GM23248 (cell line): ENCODE data around the gene ASIC5. TPM values are rescaled to one million over a fixed set of nuclear protein-coding genes. Genes with fewer than 3 reads are reported as not detected.

Source experiments
- DNase-seq: peaks from one replicate; pipeline ENCODE4 v3.0.0-alpha.2; 2015
- H2AFZ ChIP-seq: fragments of 200-600 bp; sonication (generic); 2 replicates; pipeline ENCODE4 v1.6.1; 2016; ENCODE audit warnings: antibody characterized with exemption
- H3F3A ChIP-seq: fragments of 200-600 bp; sonication (generic); 2 replicates; pipeline ENCODE4 v1.6.1; 2016; ENCODE audit warnings: mild to moderate bottlenecking, antibody characterized with exemption, mixed run types; ENCODE audit not compliant: insufficient read depth
- H3K27ac ChIP-seq: fragments of 200-600 bp; sonication (generic); 2 replicates; pipeline ENCODE4 v1.5.1; 2016; ENCODE audit warnings: mild to moderate bottlenecking
- H3K27me3 ChIP-seq: fragments of 200-600 bp; sonication (generic); replicated peaks from 2 replicates; pipeline ENCODE4 v1.6.1; 2016; ENCODE audit warnings: mild to moderate bottlenecking; ENCODE audit not compliant: insufficient read depth
- H3K36me3 ChIP-seq: fragments of 200-600 bp; sonication (generic); 2 replicates; pipeline ENCODE4 v1.6.1; 2016; ENCODE audit warnings: low read depth, mild to moderate bottlenecking
- H3K4me1 ChIP-seq: fragments of 200-600 bp; sonication (generic); 2 replicates; pipeline ENCODE4 v1.6.1; 2016; ENCODE audit warnings: mild to moderate bottlenecking; ENCODE audit not compliant: insufficient read depth
- H3K4me2 ChIP-seq: fragments of 200-600 bp; sonication (generic); one replicate; pipeline ENCODE4 v1.6.1; 2016; ENCODE audit warnings: mild to moderate bottlenecking; ENCODE audit not compliant: unreplicated experiment
- H3K4me3 ChIP-seq: fragments of 200-600 bp; sonication (generic); 2 replicates; pipeline ENCODE4 v1.5.1; 2016; ENCODE audit warnings: mild to moderate bottlenecking
- H3K79me2 ChIP-seq: fragments of 200-600 bp; sonication (generic); 2 replicates; pipeline ENCODE4 v1.6.1; 2016; ENCODE audit warnings: mild to moderate bottlenecking; ENCODE audit not compliant: insufficient read depth
- H3K9ac ChIP-seq: fragments of 200-600 bp; sonication (generic); 2 replicates; pipeline ENCODE4 v1.6.1; 2016; ENCODE audit warnings: mild to moderate bottlenecking
- H3K9me2 ChIP-seq: fragments of 200-600 bp; sonication (generic); 2 replicates; pipeline ENCODE4 v1.6.1; 2016; ENCODE audit warnings: mixed run types, mild to moderate bottlenecking, moderate library complexity; ENCODE audit not compliant: insufficient read depth
- H3K9me3 ChIP-seq: fragments of 200-600 bp; sonication (generic); one replicate; pipeline ENCODE4 v1.6.1; 2017; ENCODE audit warnings: low read depth
- H4K20me1 ChIP-seq: fragments of 200-600 bp; sonication (generic); 2 replicates; pipeline ENCODE4 v1.6.0; 2016; ENCODE audit not compliant: insufficient read depth
- EZH2 ChIP-seq: fragments of 200-600 bp; sonication (generic); IDR thresholded peaks from 2 replicates; pipeline ENCODE4 v1.6.1; 2018; ENCODE audit warnings: antibody characterized with exemption, mild to moderate bottlenecking; ENCODE audit not compliant: insufficient read depth, poor library complexity, severe bottlenecking
- EZH2phosphoT487 ChIP-seq: fragments of 200-600 bp; sonication (generic); IDR thresholded peaks from 2 replicates; pipeline ENCODE4 v1.6.1; 2018; ENCODE audit warnings: antibody characterized with exemption, moderate library complexity, mild to moderate bottlenecking, low read depth; ENCODE audit not compliant: insufficient read depth
- WGBS, 2 experiments: methylation state at CpG; one replicate each; pipeline ENCODE4 v1.1.6; 2015 to 2017; ENCODE audit warnings: low lambda C conversion rate in 2 of 2, low coverage in 1 of 2; ENCODE audit errors: missing lambda C conversion rate in 2 of 2; 5-methylcytosine and 5-hydroxymethylcytosine counted together
- in situ Hi-C: fragments of 300-500 bp; cut with MboI; formaldehyde crosslinking; loops from 2 replicates; pipeline ENCODE4 v1.15.0; 2020
- polyA plus RNA-seq: library from polyadenylated mRNA; unstranded; fragments of >200 nt; fragmentation: Nextera tagmentation; extraction: Ambion mirVana; gene quantifications from 2 replicates; pipeline ENCODE4 v1.2.1, GENCODE V29; 2016
- total RNA-seq: library from RNA; depleted of rRNA; stranded (reverse); fragments of >200 nt; shearing (Covaris generic); gene quantifications from 2 replicates; pipeline ENCODE4 v1.2.3, GENCODE V29; 2014; rRNA removed

Gene ASIC5
- not detected in 2 replicates for total RNA-seq
- polyA plus RNA-seq, result not detected in 2 replicates

- Histone ChIP-seq H4K20me1 (no peaks in the 10 kb centered on the region), H3K27ac (no peak within 1 kb of the TSS), H3K79me2 (no peaks in the 10 kb centered on the region), H3K27me3 (no peaks in the 10 kb centered on the region), H3K36me3 (no peaks in the 10 kb centered on the region), H3K9me3 (no peaks in the 10 kb centered on the region), H2AFZ (no peak within 1 kb of the TSS), H3K4me1 (no peaks in the 10 kb centered on the region), H3K9ac (no peak within 1 kb of the TSS), H3F3A (no peaks in the 10 kb centered on the region), H3K4me2 (no peak within 1 kb of the TSS), H3K4me3 (no peak within 1 kb of the TSS), H3K9me2 (no peaks in the 10 kb centered on the region)
- 0 to 2% methylated on average over 1 of the region's 1 CpG for WGBS, 2 experiments
- DNase-seq, result no peak
- TF ChIP-seq EZH2phosphoT487, result no peak
- no peak for TF ChIP-seq EZH2
- in situ Hi-C loops, result loop anchor here (25.0 kb wide), 1 partner anchor 104 kb away; the partner anchor contains the start of gene GUCY1B1
These were observed at the start of gene ASIC5 for GRCh38 chr4:155866177-155866576. TSS of gene ASIC5 (minus strand) at chr4:155866277. CDS start at chr4:155866226, 51 bp downstream.

- in situ Hi-C loops, result no loop called here
- TF ChIP-seq EZH2 (no peak), EZH2phosphoT487 (no peak)
These were observed 48.7 kb upstream of the ASIC5 start for GRCh38 chr4:155914782-155915181.

GRCh38 chr4:155911905-155912304 lies 45.8 kb upstream of the ASIC5 start:
- in situ Hi-C loops, result no loop called here
- Histone ChIP-seq H3K9me3 (no peaks in the 10 kb centered on the region), H3K4me3 (no peak overlapping the region), H3K27ac (no peak overlapping the region), H3K9me2 (no peaks in the 10 kb centered on the region), H3K36me3 (no peaks in the 10 kb centered on the region), H3F3A (no peaks in the 10 kb centered on the region), H3K27me3 (no peaks in the 10 kb centered on the region), H3K79me2 (no peaks in the 10 kb centered on the region), H3K9ac (no peak overlapping the region), H2AFZ (no peak overlapping the region), H4K20me1 (no peaks in the 10 kb centered on the region), H3K4me2 (no peak overlapping the region), H3K4me1 (peaks cover 6% of the 10 kb centered on the region)
- 56 to 58% methylated on average over 1 of the region's 1 CpG for WGBS, 2 experiments
- no peak for DNase-seq
- TF ChIP-seq EZH2 (no peak), EZH2phosphoT487 (no peak)

More at GRCh38 chr4:155914782-155915181, 48.7 kb upstream of the ASIC5 start:
- Histone ChIP-seq H4K20me1 (no peaks in the 10 kb centered on the region), H3F3A (no peaks in the 10 kb centered on the region), H3K4me2 (no peak overlapping the region), H3K9ac (no peak overlapping the region), H3K9me2 (no peaks in the 10 kb centered on the region), H3K9me3 (no peaks in the 10 kb centered on the region), H3K4me1 (no peaks in the 10 kb centered on the region), H3K36me3 (no peaks in the 10 kb centered on the region), H3K27me3 (no peaks in the 10 kb centered on the region), H3K4me3 (no peak overlapping the region), H2AFZ (no peak overlapping the region), H3K27ac (no peak overlapping the region), H3K79me2 (no peaks in the 10 kb centered on the region)
- DNase-seq, result no peak
- WGBS, 2 experiments, result 39% methylated on average over 5 of the region's 5 CpGs

- Histone ChIP-seq H3K27ac (no peak overlapping the region), H3K9ac (no peak overlapping the region), H3F3A (no peaks in the 10 kb centered on the region), H3K9me3 (no peaks in the 10 kb centered on the region), H3K9me2 (no peaks in the 10 kb centered on the region), H3K4me3 (no peak overlapping the region), H3K36me3 (no peaks in the 10 kb centered on the region), H3K79me2 (no peaks in the 10 kb centered on the region), H3K4me2 (no peak overlapping the region), H3K27me3 (peaks cover 12% of the 10 kb centered on the region), H2AFZ (no peak overlapping the region), H4K20me1 (no peaks in the 10 kb centered on the region), H3K4me1 (peaks cover 15% of the 10 kb centered on the region)
- TF ChIP-seq EZH2phosphoT487, result no peak
- TF ChIP-seq EZH2, result no peak
- in situ Hi-C loops, result no loop called here
- no peak for DNase-seq
- WGBS, 2 experiments, result 89% methylated on average over 3 of the region's 3 CpGs
These were observed 43.6 kb upstream of the ASIC5 start for GRCh38 chr4:155909615-155910226.
